Measurements from ENCODE around the gene PARP12. TPM values are rescaled to one million over a fixed set of nuclear protein-coding genes. Genes with fewer than 3 reads are reported as not detected.

The PARP12 gene
- total RNA-seq, 4 donors from 2014 or later, result 25.8 to 60.8 (median 29.1) TPM

GRCh38 chr7:140082770-140083169 is 20.0 kb upstream of the PARP12 start:
- no peak for TF ChIP-seq CTCF (IDR thresholded peaks at IDR 0.05; ENCODE audit: low read depth)

- no peak for TF ChIP-seq CTCF (IDR thresholded peaks at IDR 0.05; ENCODE audit: low read depth)
These were observed 19.1 kb upstream of the PARP12 start for GRCh38 chr7:140081774-140082425.

- no peak for TF ChIP-seq CTCF (IDR thresholded peaks at IDR 0.05; ENCODE audit: low read depth)
These were observed 18.2 kb upstream of the PARP12 start for GRCh38 chr7:140080919-140081318.

GRCh38 chr7:140079121-140079536 is 16.4 kb upstream of the PARP12 start:
- TF ChIP-seq CTCF (IDR thresholded peaks at IDR 0.05; ENCODE audit: low read depth), result no peak

GRCh38 chr7:140078392-140078791 is 15.6 kb upstream of the PARP12 start:
- no peak for TF ChIP-seq CTCF (IDR thresholded peaks at IDR 0.05; ENCODE audit: low read depth)

GRCh38 chr7:140074780-140075179 is 12.0 kb upstream of the PARP12 start:
- TF ChIP-seq CTCF (IDR thresholded peaks at IDR 0.05; ENCODE audit: low read depth), result no peak

GRCh38 chr7:140070546-140070945 is 7.8 kb upstream of the PARP12 start:
- TF ChIP-seq CTCF (IDR thresholded peaks at IDR 0.05; ENCODE audit: low read depth), result no peak

All from subcutaneous adipose tissue (tissue), 4 donors.